ENCODE measurements around the gene VWCE. TPM values are rescaled to one million over a fixed set of nuclear protein-coding genes. Genes with fewer than 3 reads are reported as not detected.

The VWCE gene
- total RNA-seq, 6 donors from 2014 or later: 0.40 to 10.5 (median 0.79) TPM

GRCh38 chr11:61328351-61328750 is 33.2 kb upstream of the VWCE start:
- WGBS, 2 donors: 90 to 91% methylated on average over 9 of the region's 9 CpGs
- H3K4me3 ChIP-seq: no peak overlapping the region
- no peak for DNase-seq
- TF ChIP-seq POLR2AphosphoS5 (IDR thresholded peaks at IDR 0.05) (no peak), CTCF (IDR thresholded peaks at IDR 0.05) (no peak), EP300 (IDR thresholded peaks at IDR 0.05) (no peak), POLR2A (IDR thresholded peaks at IDR 0.05) (no peak)
- H3K9me3 ChIP-seq: no peaks in the 10 kb centered on the region
- no peak overlapping the region for H3K27ac ChIP-seq
- peaks cover 17 to 67% (median 47%) of the 10 kb centered on the region in 4 donors for H3K36me3 ChIP-seq
- peaks cover 13 to 21% (median 17%) of the 10 kb centered on the region in 4 donors for H3K4me1 ChIP-seq
- no peak for ATAC-seq (ENCODE audit: low FRiP score in 2 of 2)
- no peaks in the 10 kb centered on the region for H3K27me3 ChIP-seq

- Histone ChIP-seq H3K9me3 (no peaks in the 10 kb centered on the region), H3K36me3 (peaks cover 24 to 74% (median 54%) of the 10 kb centered on the region in 4 donors), H3K4me1 (peaks cover 12 to 21% (median 17%) of the 10 kb centered on the region in 4 donors), H3K27me3 (no peaks in the 10 kb centered on the region), H3K27ac (no peak overlapping the region), H3K4me3 (no peak overlapping the region)
- no peak for ATAC-seq (ENCODE audit: low FRiP score in 2 of 2)
- no peak for DNase-seq
- TF ChIP-seq CTCF (IDR thresholded peaks at IDR 0.05) (no peak), POLR2AphosphoS5 (IDR thresholded peaks at IDR 0.05) (no peak), POLR2A (IDR thresholded peaks at IDR 0.05) (no peak), EP300 (IDR thresholded peaks at IDR 0.05) (no peak)
These were observed 32.6 kb upstream of the VWCE start for GRCh38 chr11:61327669-61328071.

DNA sequence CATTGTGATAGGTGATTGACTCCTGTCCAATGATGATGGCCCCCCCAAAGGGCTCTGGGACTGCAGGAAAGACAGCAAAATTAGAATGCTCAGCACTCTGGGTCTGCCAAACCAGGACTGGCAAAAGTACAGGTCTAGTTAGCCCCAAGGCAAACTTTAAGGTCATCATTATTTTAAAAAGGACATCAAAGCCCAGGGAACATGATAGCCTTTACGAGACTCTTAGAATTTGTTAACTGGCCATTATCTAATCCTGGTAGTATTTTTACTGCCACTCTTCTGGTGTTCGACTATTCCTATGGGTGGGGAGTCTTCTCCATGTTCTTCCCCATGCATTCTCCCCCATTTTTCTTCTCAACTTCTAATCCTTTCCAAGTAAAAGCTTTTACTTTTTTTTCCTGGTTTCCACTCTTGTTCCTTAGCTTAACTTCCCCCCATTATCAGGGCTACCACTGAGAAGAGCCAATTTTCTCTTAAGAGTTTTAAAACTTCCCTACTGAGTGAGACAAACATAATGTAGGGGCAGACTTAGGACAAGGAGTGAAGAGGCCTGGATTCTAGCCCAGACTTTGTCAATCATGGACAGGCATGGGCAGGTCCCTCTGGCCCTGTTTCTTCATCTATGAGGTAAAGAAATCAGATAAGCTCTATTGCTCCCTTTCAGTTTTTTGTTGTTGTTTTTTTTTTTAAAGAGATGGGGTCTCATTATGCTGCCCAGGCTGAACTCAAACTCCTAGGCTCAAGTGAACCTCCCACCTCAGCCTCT is 30.7 kb upstream of the VWCE start:
- WGBS, 2 donors: 88 to 95% methylated on average over 2 of the region's 2 CpGs
- H3K9me3 ChIP-seq: no peaks in the 10 kb centered on the region
- no peak for DNase-seq

GRCh38 chr11:61315260-61315659 is 20.1 kb upstream of the VWCE start:
- ATAC-seq (ENCODE audit: low FRiP score in 2 of 2) (no peak), DNase-seq (no peak)
- Histone ChIP-seq H3K4me1 (no peaks in the 10 kb centered on the region), H3K36me3 (peaks cover 47 to 100% (median 86%) of the 10 kb centered on the region in 4 donors), H3K27me3 (no peaks in the 10 kb centered on the region), H3K4me3 (no peak overlapping the region), H3K27ac (no peak overlapping the region), H3K9me3 (no peaks in the 10 kb centered on the region)
- 87 to 95% methylated on average over 2 of the region's 2 CpGs for WGBS, 2 donors
- TF ChIP-seq POLR2A (IDR thresholded peaks at IDR 0.05): no peak
- TF ChIP-seq CTCF (IDR thresholded peaks at IDR 0.05): no peak
- no peak for TF ChIP-seq EP300 (IDR thresholded peaks at IDR 0.05)
- TF ChIP-seq POLR2AphosphoS5 (IDR thresholded peaks at IDR 0.05): no peak

More for the DNA sequence above, 30.7 kb upstream of the VWCE start:
- peaks cover 28 to 92% (median 73%) of the 10 kb centered on the region in 4 donors for H3K36me3 ChIP-seq
- TF ChIP-seq POLR2AphosphoS5 (IDR thresholded peaks at IDR 0.05): no peak
- no peak for TF ChIP-seq CTCF (IDR thresholded peaks at IDR 0.05)
- no peak for TF ChIP-seq POLR2A (IDR thresholded peaks at IDR 0.05)
- no peak for TF ChIP-seq EP300 (IDR thresholded peaks at IDR 0.05)
- no peak overlapping the region for H3K27ac ChIP-seq
- no peak overlapping the region for H3K4me3 ChIP-seq
- no peaks in the 10 kb centered on the region for H3K27me3 ChIP-seq
- no peak for ATAC-seq (ENCODE audit: low FRiP score in 2 of 2)
- H3K4me1 ChIP-seq: peaks cover 0 to 6% (median 2%) of the 10 kb centered on the region in 4 donors

GRCh38 chr11:61310749-61311148 is 15.6 kb upstream of the VWCE start:
- Histone ChIP-seq H3K27me3 (no peaks in the 10 kb centered on the region), H3K27ac (no peak overlapping the region), H3K36me3 (peaks cover 67 to 100% (median 95%) of the 10 kb centered on the region in 4 donors), H3K9me3 (no peaks in the 10 kb centered on the region), H3K4me3 (no peak overlapping the region), H3K4me1 (no peaks in the 10 kb centered on the region)
- DNase-seq: no peak
- WGBS, 2 donors: 94 to 96% methylated on average over 8 of the region's 8 CpGs
- TF ChIP-seq CTCF (IDR thresholded peaks at IDR 0.05) (no peak), POLR2AphosphoS5 (IDR thresholded peaks at IDR 0.05) (no peak), POLR2A (IDR thresholded peaks at IDR 0.05) (no peak), EP300 (IDR thresholded peaks at IDR 0.05) (no peak)
- no peak for ATAC-seq (ENCODE audit: low FRiP score in 2 of 2)

Measured in upper lobe of left lung (tissue), 6 donors.